Upper lobe of right lung (tissue), 1 donor: ENCODE data around the gene NDFIP1. TPM values are rescaled to one million over a fixed set of nuclear protein-coding genes. Genes with fewer than 3 reads are reported as not detected.

ENCODE experiments used
- total RNA-seq: library from RNA; stranded (reverse); fragmentation: NEBNext Ultra II Directional; extraction: Animal tissue kit (Norgen Biotek cat#: 25700); gene quantifications from one replicate; pipeline ENCODE4 v1.2.1, GENCODE V29; 2021
- donor health status: DM: no; HTN: yes; CAD: no; lungs with severe emphysema.

NDFIP1 gene
- total RNA-seq, 1 donor from 2014 or later, result 68.1 TPM

Other genes starting within 250 kb of the NDFIP1 start
- gene PCDH1, start 230.4 kb upstream of the NDFIP1 start, total RNA-seq, result 66.6 TPM
- gene DELE1, start 184.9 kb upstream of the NDFIP1 start, total RNA-seq, result 83.3 TPM
- gene PCDH12, start 150.6 kb upstream of the NDFIP1 start, total RNA-seq, result 17.0 TPM
- 51.6 TPM for gene RNF14, start 139.7 kb upstream of the NDFIP1 start, total RNA-seq
- 36.2 TPM for gene GNPDA1, start 95.8 kb upstream of the NDFIP1 start, total RNA-seq
- 89.8 TPM for gene SPRY4, start 216.2 kb downstream of the NDFIP1 start, total RNA-seq